ENCODE results near the gene ZNF511.

The ZNF511 gene

DNA sequence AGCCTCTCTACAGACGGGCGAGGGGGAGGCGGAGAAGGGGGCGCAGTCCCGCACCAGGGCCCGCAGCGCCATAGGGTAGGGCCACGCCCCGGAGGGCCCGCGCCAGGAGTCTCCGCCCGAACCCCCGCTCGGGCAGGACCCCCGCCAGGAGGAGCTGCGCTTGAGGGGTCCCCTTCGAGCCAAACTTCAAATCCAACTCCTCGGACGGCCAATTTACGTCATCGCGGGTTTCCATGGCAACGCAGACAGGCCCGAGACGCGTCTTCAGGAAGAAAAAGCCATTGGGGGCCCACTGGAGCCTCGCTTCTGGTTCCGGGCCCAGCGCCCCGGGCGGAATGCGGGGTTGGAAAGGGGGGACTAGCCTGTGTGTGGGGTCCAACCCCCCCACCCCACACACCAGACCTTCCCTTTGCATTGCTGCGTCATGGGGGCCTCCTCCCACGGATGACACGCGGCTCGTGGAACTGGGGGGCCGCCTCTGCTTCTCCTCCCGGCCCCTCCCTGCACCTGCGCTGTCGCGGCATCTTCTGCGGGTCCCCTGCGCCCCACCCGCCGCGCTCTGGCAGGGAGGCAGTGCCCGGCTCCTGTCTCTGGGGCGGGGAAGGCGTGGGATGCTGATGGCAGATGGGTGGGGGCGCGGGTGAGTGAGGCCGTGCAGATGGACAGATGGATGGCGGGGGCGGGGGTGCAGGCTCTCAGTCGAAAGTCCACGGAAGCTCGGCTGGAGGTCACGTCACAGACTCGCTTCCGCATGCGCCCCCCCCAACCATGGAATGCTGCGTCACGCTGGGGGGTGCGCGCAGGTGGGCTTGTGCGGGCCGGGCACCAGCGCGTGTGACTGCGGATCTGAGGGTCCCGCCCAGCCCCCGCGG lies 26.8 kb downstream of the ZNF511 start:
- peak; percentile 64 for DNase-seq (ENCODE audit: low spot score)

DNA sequence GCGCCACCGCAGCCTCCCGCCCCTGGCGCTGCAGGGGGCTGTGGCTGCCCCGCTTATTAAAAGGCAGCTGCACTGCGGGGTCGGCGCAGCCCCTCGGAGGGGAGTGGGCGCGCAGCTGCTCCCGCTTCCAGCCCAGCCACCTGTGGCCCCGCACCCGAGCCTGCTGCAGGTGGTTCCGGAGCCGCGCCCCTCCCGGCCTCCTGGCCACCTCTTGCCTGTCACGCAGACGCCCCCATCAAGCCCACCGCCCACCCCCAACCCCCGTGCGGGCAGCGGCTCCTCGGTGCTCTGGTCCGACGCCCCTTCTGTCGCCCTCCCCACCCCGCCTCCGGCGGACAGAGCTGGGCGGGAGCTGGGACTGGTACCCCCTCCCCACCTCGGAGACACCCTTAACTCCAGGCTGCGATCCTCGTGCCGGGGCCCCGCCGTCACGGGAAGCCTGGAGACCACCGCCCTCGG lies 27.4 kb downstream of the ZNF511 start:
- DNase-seq (ENCODE audit: low spot score) = no peak

- DNase-seq (ENCODE audit: low spot score) = peak; percentile 56
Observed at GRCh38 chr10:133336577-133337369, 28.1 kb downstream of the ZNF511 start, which contains the start of gene CALY. Gene CALY (minus strand): TSS chr10:133336896. CDS start chr10:133328989, 7,907 bp downstream.

- DNase-seq (ENCODE audit: low spot score) = no peak
Observed at GRCh38 chr10:133337370-133337725, 28.6 kb downstream of the ZNF511 start.

GRCh38 chr10:133338080-133339071 lies 29.7 kb downstream of the ZNF511 start:
- no peak for DNase-seq (ENCODE audit: low spot score)

DNA sequence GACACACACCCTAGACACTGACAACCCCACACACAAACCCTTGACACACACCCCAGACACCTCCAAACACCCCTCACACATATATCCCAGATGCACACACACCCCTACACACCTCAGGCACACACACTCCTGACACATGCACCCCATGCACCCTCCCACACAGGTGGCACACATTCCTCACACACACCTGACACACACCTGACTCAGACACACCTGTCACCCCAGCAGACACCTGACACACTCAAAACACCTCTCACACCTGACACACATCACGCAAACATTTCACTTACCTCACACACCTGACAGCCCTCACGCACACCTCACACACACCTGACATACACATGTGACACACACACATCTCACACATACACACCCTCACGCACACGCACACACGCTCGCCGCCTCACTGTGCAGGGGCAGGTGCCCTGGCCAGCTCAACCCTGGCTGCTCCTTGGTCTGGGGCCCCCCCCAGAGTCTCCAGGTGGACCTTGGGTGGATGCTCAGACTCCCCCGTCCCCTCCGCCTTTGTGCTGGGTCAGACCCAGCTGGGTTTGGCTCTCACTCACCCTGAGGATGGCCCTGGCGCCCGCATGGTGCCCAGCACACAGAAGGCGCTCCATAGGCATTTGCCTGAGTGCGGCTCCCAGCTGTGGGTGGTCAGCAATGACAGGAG lies 31.1 kb downstream of the ZNF511 start:
- DNase-seq (ENCODE audit: low spot score) = no peak

- DNase-seq (ENCODE audit: low spot score) = no peak
Observed at GRCh38 chr10:133341983-133342382, 33.3 kb downstream of the ZNF511 start.

- DNase-seq (ENCODE audit: low spot score) = no peak
Observed at GRCh38 chr10:133342942-133343341, 34.2 kb downstream of the ZNF511 start.

GRCh38 chr10:133343558-133343957 lies 34.8 kb downstream of the ZNF511 start:
- no peak for DNase-seq (ENCODE audit: low spot score)

- DNase-seq (ENCODE audit: low spot score) = no peak
Observed at GRCh38 chr10:133344236-133344635, 35.5 kb downstream of the ZNF511 start.

- DNase-seq (ENCODE audit: low spot score) = no peak
Observed at GRCh38 chr10:133346413-133346812, 37.7 kb downstream of the ZNF511 start.

DNA sequence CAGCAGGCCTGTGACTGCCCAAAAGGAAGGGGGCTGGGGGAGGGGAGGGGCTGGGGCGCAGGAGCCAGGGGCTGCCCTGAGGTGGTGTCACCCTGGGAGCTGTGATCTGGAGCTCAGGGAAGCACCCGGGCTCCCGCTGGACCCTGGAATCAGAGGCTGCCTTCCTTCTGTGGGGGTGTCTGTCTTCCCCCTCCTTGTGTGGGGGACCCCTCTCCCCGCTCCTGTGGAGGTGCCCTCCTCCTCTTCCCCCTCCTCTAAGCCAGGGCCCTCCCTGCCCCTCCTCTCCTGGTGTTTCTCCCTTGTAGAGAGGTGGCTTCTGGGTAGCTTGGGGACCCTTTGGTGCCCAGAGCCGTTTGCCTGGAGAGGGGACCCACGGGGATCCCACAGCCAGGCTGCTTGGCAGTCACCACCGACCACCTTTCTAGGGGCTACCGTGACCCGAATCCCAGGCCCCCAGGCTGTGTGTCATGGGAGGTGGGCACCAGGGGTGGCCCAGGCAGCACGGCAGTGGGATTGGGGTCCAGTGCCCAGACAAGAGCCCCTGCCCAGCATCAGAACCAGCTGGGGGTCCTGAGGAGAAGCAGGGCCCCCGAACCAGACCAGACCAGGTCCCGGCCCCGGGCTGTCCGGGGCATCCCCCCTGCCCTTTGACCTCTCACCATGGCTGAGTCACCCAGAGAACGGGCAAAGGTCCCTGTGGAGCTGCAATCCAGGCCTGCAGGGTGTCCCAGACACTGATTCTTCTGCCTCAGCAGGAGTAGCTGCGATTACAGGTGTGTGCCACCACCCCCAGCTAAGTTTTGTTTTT lies 39.2 kb downstream of the ZNF511 start:
- no peak for DNase-seq (ENCODE audit: low spot score)

DNA sequence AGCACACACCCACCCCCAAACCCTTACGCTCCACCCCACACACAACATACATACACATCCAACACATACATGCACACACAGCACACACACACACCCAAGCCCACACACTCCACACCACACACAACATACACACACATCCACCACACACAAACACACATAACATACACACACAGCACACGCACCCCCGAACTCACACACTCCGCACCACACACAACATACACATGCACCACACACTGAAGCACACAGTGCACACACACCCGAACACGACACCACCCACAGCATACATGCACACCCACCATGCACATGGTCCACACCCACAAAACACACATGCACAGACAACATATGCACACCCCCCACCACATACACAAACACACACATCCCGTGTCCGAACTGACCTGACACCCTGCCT lies 40.5 kb downstream of the ZNF511 start:
- no peak for DNase-seq (ENCODE audit: low spot score)

- no peak for DNase-seq (ENCODE audit: low spot score)
Observed at GRCh38 chr10:133349577-133350011, 40.9 kb downstream of the ZNF511 start.

- no peak for DNase-seq (ENCODE audit: low spot score)
Observed at GRCh38 chr10:133350283-133350949, 41.7 kb downstream of the ZNF511 start.

- no peak for DNase-seq (ENCODE audit: low spot score)
Observed at GRCh38 chr10:133350950-133351329, 42.2 kb downstream of the ZNF511 start.

DNA sequence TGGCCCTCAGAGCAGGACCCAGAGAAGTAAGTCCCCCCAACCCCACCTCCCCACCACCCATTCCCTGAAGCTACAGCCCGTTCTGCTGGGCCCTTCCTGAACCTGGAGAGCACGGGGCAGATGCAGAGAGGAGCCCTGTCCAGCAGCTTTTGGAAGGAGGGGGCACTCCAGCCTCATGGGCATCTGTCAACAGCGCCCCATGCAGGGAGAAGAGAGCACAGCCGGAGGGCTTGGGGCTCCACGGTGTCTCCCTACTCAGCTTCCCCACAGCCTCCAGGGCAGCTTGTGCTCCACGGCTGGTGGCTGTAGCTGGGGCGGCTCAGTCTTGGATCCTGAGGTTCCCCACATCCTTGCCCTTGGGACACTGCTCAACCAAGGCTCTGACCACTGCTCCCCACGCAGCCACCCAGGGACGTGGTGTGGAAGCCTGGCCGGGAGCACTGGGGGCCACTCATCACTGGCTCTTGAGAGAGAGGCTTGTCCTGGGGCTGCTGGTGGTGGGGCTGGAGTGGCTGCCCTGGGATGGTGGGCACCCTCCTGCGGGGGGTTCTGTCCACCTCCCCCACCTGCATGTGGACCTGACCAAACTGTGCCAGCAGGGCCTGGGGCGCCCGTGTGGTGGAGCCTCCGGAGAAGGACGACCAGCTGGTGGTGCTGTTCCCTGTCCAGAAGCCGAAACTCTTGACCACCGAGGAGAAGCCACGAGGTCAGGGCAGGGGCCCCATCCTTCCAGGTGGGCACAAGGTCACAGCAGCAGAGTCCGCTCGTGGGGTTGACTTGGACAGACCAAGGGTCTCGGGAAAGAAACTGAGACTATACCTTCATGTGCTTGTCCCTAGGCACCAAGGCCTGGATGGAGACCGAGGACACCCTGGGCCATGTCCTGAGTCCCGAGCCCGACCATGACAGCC lies 42.9 kb downstream of the ZNF511 start:
- DNase-seq (ENCODE audit: low spot score) = no peak

- DNase-seq (ENCODE audit: low spot score) = no peak
Observed at GRCh38 chr10:133353202-133353959, 44.7 kb downstream of the ZNF511 start.
